ENCODE results near the gene ADAM19.

DNA sequence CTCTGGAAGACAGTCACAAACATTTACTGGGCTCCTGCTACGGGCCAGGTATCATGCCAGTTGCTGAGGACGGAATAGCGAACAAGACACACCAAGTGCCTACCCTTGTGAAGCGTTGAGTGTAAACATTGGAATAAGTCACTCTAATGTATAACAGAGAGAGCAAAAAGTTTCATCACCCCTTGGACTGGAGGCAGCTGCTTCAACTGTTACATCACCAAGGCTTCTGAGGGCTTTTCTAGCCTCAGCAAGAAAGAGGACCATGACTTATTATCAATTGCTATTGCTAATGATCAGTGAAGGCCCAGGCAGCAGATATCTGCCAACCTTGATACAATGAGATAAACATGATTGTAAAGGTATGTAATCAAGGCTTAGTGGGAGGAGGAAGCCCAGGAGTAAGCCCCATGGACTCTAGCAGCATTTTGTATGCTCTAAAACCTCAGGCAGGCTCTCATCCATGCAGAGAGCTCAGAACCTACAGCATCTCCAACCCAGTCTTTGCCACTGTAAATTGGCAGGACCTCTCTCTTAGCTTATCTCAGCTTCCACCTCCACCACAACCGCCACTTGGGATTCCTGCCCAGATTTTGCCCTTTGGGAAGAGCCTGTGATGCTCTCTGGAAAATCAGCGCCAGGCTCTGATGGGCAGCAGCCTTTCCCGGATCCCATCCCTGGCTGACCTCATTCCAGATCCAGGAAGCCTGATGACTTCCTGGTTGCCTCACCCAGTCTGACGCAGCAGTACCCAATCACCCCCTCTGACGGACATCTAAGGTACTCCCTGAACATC lies 54.5 kb downstream of the ADAM19 start:
- TF ChIP-seq, protein P1, sequence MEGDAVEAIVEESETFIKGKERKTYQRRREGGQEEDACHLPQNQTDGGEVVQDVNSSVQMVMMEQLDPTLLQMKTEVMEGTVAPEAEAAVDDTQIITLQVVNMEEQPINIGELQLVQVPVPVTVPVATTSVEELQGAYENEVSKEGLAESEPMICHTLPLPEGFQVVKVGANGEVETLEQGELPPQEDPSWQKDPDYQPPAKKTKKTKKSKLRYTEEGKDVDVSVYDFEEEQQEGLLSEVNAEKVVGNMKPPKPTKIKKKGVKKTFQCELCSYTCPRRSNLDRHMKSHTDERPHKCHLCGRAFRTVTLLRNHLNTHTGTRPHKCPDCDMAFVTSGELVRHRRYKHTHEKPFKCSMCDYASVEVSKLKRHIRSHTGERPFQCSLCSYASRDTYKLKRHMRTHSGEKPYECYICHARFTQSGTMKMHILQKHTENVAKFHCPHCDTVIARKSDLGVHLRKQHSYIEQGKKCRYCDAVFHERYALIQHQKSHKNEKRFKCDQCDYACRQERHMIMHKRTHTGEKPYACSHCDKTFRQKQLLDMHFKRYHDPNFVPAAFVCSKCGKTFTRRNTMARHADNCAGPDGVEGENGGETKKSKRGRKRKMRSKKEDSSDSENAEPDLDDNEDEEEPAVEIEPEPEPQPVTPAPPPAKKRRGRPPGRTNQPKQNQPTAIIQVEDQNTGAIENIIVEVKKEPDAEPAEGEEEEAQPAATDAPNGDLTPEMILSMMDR (IDR thresholded peaks at IDR 0.05): no peak
- TF ChIP-seq POLR2A (IDR thresholded peaks at IDR 0.05) (no peak), POLR2AphosphoS5 (IDR thresholded peaks at IDR 0.05; ENCODE audit: insufficient read depth in 1 of 2, low read depth in 1 of 2) (peak in 1 of 2 donors; percentile 44)
